ENCODE results near the gene PPP6R2.

DNA sequence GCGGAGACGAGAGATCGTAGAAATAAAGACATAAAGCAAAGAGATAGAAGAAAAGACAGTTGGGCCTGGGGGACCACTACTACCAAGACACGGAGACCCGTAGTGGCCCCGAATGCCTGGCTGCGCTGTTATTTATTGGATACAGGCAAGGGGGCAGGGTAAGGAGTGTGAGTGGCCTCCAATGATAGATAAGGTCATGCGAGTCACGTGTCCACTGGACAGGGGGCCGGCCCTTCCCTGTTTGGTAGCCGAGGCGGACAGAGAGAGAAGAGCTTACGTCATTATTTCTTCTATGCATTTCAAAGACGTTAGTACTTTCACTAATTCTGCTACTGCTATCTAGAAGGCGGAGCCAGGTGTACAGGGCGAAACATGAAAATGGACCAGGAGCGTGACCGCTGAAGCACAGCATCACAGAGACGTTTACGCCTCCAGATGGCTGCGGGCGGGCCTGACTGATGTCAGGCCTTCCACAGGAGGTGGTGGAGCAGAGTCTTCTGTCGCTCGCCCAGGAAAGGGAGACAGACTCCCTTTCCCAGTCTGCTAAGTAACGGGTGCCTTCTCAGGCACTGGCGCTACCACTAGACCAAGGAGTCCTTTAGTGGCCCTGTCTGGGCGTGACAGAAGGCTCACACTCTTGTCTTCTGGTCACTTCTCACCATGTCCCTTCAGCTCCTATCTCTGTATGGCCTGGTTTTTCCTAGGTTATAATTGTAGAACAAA, 24.8 kb downstream of the PPP6R2 start:
- TF ChIP-seq, protein P1, sequence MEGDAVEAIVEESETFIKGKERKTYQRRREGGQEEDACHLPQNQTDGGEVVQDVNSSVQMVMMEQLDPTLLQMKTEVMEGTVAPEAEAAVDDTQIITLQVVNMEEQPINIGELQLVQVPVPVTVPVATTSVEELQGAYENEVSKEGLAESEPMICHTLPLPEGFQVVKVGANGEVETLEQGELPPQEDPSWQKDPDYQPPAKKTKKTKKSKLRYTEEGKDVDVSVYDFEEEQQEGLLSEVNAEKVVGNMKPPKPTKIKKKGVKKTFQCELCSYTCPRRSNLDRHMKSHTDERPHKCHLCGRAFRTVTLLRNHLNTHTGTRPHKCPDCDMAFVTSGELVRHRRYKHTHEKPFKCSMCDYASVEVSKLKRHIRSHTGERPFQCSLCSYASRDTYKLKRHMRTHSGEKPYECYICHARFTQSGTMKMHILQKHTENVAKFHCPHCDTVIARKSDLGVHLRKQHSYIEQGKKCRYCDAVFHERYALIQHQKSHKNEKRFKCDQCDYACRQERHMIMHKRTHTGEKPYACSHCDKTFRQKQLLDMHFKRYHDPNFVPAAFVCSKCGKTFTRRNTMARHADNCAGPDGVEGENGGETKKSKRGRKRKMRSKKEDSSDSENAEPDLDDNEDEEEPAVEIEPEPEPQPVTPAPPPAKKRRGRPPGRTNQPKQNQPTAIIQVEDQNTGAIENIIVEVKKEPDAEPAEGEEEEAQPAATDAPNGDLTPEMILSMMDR (conservative IDR thresholded peaks at IDR 0.05), result no peak
- no peak for TF ChIP-seq ZFX (IDR thresholded peaks at IDR 0.05)

All from C4-2B (cell line).